ENCODE measurements around the gene AKR1C8.

GRCh38 chr10:5195727-5196374, 10.9 kb upstream of the AKR1C8 start:
- TF ChIP-seq EZH2phosphoT487 (IDR thresholded peaks at IDR 0.05; ENCODE audit: insufficient read depth, low read depth) (no peak), EZH2 (IDR thresholded peaks at IDR 0.05; ENCODE audit: insufficient read depth, poor library complexity, severe bottlenecking) (no peak)

Measured in GM23248 (cell line).